Stromal cell of bone marrow (primary cell): Measurements from ENCODE around the gene WDR48.

Source experiments
- DNase-seq: peaks from one replicate; pipeline ENCODE4 v3.0.0-alpha.2; 2012; ENCODE audit warnings: low read depth

Gene WDR48

GRCh38 chr3:39102504-39103323 is 50.9 kb downstream of the WDR48 start:
- DNase-seq, result no peak

GRCh38 chr3:39103324-39103693 is 51.5 kb downstream of the WDR48 start:
- DNase-seq, result no peak

GRCh38 chr3:39103791-39104552 is 52.2 kb downstream of the WDR48 start:
- no peak for DNase-seq

GRCh38 chr3:39104961-39105686 is 53.3 kb downstream of the WDR48 start:
- DNase-seq, result no peak

GRCh38 chr3:39105687-39106063 is 53.9 kb downstream of the WDR48 start:
- DNase-seq, result no peak

- peak; percentile 13 for DNase-seq
These were observed 54.5 kb downstream of the WDR48 start for GRCh38 chr3:39106281-39106811.

- DNase-seq, result peak; percentile 29
These were observed 55.1 kb downstream of the WDR48 start for GRCh38 chr3:39106851-39107387.

- DNase-seq, result peak; percentile 88
These were observed 55.8 kb downstream of the WDR48 start, which contains the start of the genes GORASP1 and TTC21A for GRCh38 chr3:39107388-39108199. TSS of gene GORASP1 (minus strand) at chr3:39107627. CDS start at chr3:39107541, 86 bp downstream. TSS of gene TTC21A (plus strand) at chr3:39107680. CDS start at chr3:39107838, 158 bp downstream.

- no peak for DNase-seq
These were observed 56.4 kb downstream of the WDR48 start for GRCh38 chr3:39108200-39108710.

- DNase-seq, result no peak
These were observed 57.3 kb downstream of the WDR48 start for GRCh38 chr3:39109086-39109485.

- no peak for DNase-seq
These were observed 58.3 kb downstream of the WDR48 start for GRCh38 chr3:39110041-39110639.

- no peak for DNase-seq
These were observed 60.3 kb downstream of the WDR48 start for GRCh38 chr3:39112113-39112512.

- DNase-seq, result no peak
These were observed 60.7 kb downstream of the WDR48 start for GRCh38 chr3:39112535-39112934.

GRCh38 chr3:39113291-39113690 is 61.5 kb downstream of the WDR48 start:
- no peak for DNase-seq

- DNase-seq, result no peak
These were observed 62.6 kb downstream of the WDR48 start for GRCh38 chr3:39114456-39114855.

- DNase-seq, result no peak
These were observed 64.1 kb downstream of the WDR48 start for GRCh38 chr3:39115870-39116269.

GRCh38 chr3:39118079-39118478 is 66.3 kb downstream of the WDR48 start:
- DNase-seq, result no peak

- DNase-seq, result no peak
These were observed 67.3 kb downstream of the WDR48 start for GRCh38 chr3:39118931-39119660.

GRCh38 chr3:39121621-39122020 is 69.8 kb downstream of the WDR48 start:
- DNase-seq, result no peak

- DNase-seq, result no peak
These were observed 71.0 kb downstream of the WDR48 start for GRCh38 chr3:39122813-39123212.
